Body of pancreas (tissue), 4 donors: ENCODE measurements around the gene SPDYE4.

Source experiments
- POLR2A ChIP-seq, 3 donors: fragments of 450-650 bp; IDR thresholded peaks; one replicate each; pipeline ENCODE4 v1.6.1; 2016; ENCODE audit warnings: antibody characterized with exemption in 3 of 3, mild to moderate bottlenecking in 2 of 3
- TF ChIP-seq, protein P1 (sequence below), 7 experiments: fragments of 450-650 bp in 4 of 7; fragments of 200-600 bp in 3 of 7; sonication (generic) in 3 of 7; IDR thresholded peaks; one replicate each; pipeline ENCODE4 v1.5.1; 2016 to 2019; ENCODE audit warnings: antibody characterized with exemption in 7 of 7

- TF ChIP-seq, protein P1, sequence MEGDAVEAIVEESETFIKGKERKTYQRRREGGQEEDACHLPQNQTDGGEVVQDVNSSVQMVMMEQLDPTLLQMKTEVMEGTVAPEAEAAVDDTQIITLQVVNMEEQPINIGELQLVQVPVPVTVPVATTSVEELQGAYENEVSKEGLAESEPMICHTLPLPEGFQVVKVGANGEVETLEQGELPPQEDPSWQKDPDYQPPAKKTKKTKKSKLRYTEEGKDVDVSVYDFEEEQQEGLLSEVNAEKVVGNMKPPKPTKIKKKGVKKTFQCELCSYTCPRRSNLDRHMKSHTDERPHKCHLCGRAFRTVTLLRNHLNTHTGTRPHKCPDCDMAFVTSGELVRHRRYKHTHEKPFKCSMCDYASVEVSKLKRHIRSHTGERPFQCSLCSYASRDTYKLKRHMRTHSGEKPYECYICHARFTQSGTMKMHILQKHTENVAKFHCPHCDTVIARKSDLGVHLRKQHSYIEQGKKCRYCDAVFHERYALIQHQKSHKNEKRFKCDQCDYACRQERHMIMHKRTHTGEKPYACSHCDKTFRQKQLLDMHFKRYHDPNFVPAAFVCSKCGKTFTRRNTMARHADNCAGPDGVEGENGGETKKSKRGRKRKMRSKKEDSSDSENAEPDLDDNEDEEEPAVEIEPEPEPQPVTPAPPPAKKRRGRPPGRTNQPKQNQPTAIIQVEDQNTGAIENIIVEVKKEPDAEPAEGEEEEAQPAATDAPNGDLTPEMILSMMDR (IDR thresholded peaks at IDR 0.05): no peak
- no peak for TF ChIP-seq POLR2A (IDR thresholded peaks at IDR 0.05)
Observed at GRCh38 chr17:8707332-8708024, 50.9 kb downstream of the SPDYE4 start.
